ENCODE results near the gene RNF103.
"Not testable (repeated sequence)": the region's sequence is repeated elsewhere in the genome, so short reads cannot be mapped to it uniquely, and the experiment has no call there.

The RNF103 gene

DNA sequence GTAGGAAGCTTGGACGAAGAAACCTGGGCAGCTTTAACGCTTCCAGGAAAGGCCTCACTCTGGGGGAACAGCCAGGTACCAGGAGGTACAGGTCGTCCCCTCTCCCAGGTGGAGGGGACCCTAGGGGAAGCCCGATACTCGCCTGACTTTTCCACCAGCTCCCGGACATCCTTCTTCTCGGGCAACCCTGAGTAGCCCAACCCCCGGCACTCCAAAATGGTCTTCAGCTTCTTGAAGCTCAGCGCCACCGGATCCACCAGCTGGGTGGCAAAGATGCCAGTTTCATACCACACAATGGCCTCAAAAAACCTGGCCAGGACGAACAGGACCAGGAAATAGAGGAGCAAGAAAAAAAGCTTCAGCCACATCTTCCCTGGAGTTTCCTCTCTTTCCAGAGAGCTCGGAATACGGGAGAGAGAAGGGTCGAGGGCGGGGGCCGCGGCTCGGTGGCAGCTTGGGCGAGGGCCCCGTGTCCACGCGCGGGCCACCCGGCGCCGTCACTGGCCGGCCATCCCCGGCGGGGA lies 1.1 kb downstream of the RNF103 start:
- DNase-seq, result peak in 1 of 2 experiments; percentile 19

DNA sequence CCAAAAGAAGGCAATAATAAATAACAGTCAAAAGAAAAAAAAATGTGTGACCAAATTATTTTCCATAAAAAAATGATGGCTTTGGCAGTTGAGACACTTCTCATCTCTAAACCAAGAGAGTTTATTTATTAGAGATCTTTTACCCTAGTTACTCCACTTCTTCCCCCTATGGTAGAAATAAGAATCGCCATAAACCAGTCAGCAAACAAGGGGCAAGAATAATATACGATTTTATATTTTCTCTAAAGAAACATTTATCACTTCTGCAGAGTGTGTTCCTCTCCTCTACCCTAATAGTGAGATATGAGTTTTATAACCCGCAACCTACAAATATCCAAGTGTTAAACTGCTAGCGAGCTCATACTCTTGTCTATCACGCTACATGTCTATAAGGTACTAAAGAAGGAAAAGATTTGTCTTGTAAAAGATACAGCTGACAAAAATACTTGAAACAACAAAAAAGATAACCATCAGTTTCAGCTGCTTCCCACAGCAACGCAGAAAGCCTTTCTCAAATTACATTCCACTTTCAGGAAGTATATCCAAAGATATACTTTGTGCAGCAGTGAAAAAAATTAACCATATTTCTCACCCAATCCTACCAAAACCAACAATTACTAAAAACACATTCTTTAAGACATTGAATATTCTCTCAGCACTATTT lies 2.3 kb downstream of the RNF103 start:
- no peak for DNase-seq

DNA sequence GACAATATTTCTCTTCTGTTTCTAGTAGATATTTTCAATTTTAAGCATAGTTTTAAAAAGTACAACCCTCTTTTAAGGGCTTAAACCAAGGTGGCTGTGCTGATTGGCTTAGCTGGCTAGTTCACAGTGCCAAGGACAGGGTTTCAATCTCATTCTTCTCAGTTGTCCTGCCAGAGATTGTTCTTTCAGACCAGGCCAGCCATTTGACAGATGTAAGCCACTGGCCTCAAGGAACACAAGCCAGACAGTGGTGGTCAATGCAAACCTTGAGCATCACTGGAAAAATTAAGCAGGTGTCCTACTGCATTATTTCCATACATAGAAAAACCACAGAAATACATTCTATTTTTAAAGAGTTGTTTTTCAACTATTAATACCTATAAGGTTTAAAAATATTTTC lies 5.9 kb downstream of the RNF103 start:
- DNase-seq, result no peak

DNA sequence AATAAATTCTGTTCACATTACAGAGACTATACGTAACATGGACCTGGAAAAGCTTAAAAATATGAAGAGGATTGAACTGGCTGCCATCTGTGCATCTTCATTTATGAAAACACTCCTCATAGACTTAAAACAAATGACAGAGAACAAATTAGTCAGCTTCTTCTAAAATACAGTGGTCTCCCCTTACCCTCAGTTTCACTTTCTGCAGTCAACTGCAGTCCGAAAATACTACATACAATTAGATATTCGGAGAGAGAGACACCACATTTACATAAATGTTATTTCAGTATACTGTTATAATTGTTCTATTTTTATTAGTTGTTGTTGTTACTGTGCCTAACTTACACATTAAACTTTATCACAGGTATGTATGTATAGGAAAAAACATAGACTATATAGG lies 6.5 kb downstream of the RNF103 start:
- no peak for DNase-seq

DNA sequence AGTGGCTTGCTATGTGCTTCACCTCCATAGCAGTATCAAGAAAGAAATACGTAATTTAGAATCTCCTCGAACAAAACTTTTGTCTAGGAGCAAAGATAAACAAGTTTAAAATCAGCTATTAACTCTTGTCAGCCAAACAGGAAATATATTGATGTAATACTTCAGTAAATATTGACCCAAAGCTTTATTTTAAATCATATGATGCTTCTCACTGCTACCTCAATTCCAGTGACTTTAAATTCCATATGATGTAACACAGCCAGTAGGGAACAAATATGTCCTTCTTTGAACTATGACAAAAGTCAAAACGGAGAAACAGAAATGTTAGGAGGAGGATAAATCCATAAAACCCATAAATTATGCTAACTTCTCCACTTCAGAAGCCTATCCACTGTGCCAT lies 7.2 kb downstream of the RNF103 start:
- no peak for DNase-seq

DNA sequence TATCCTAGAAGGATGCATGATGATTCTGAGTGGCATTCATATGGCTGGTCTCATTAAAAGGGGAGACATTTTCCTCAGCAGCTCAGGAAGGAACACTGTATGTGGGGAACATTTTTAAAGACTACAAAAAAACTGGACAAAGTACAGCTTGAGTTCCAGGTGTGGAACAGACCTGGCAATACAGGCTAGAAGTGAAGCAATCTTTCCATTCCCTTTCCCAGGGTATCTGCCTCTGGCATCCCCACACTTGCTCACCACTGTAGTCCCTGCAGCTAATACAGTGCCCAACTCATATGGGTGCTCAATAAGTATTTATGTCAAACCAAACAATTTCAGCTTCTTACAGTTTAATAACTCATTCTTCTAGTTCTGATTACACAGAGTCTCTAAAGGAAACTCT lies 8.1 kb downstream of the RNF103 start:
- no peak for DNase-seq

DNA sequence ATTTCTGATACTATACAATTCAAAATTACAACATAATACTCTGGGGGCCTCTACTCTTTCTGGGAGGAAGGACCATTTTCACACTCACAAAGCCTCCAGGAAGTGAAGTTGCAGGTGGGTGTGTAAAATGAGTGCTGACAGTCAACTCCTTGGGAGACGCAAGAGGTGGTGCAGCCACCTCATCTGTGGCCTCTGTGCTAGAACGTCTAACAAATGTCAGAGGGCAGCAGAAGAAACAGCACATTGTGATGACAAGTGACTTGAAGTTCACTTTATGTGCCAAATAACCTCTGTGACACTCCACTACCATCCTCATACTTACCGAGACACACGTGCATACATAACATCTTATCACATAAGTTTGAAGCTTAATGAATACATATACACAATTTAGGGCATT lies 10.2 kb downstream of the RNF103 start:
- no peak for DNase-seq

DNA sequence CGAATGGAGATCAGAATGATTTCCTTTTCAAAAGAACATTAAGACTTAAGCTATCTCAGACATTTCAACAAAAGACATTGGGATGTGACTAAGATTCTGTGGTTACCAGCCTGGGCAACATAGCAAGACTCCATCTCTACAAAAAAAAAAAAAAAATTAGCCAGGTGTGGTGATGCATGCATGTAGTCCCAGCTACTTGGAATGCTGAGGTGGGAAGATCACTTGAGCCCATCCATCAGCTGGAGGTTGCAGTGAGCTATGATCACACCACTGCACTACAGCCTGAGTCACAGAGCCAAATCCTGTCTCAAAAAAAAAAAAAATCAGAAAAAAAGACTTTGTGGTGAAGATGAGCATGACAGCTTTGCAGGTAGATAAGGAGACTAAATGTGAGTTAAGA lies 12.8 kb downstream of the RNF103 start:
- no peak for DNase-seq

DNA sequence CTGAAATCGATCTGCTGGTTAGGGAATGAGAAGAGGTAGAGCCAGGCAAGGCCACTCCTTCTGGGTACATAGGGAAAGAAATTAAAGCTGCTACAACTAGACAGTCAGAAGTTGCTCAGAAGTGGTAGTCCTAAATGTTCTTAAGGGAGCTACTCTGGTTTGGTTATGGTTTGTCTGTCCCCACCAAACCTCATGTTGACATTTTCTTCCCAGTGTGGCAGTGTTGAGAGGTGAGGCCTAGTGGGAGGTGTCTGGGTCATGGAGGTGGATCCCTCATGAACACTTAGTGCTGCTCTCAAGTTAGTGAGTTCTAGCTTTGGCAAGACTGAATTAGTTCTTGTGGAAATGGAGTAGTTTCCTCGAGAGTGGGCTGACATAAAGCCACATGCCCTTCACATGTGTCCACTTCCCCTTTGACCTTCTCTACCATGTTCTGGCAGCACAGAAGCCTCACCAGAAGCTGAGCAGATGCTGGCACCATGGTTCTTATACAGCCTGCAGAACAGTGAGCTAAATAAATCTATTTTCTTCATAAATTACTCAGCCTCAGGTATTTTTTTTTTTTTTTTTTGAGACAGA lies 14.7 kb downstream of the RNF103 start:
- no peak for DNase-seq

DNA sequence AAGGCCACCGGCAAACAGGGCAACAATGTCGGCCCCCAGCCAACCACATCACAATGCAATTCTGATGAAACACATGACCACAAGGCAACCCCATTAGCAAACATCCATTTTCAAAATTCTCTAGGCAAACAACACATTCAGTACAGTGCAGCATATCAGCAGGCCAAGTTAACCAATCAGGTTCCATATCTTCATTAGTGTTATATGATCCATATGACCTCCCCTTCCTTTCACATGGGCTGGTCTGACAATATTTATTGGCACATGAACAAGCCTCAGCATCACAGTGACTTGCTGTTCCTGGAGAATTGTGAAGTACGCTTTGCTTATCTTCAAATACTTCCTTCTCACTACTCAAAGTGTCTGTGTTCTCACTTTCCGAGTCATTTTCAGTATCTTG lies 19.8 kb downstream of the RNF103 start:
- DNase-seq, result no peak

DNA sequence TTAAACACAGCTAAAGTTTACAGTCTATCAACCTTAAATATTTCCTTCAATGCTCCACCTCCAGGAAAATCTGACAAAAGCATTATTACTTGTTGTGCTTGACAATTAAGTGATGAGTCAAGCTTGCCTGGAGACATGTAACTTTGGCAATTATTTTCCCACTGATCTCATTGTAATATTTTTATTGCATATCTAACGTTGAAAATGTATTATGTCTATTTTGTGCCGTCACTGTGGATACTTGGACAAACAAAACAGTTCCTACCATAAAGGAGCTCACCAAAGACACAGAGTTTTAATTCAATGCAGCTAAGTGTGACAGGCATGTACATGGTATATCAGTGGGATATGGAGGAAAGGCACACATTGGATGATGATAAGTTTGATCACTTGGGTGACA lies 24.7 kb downstream of the RNF103 start:
- no peak for DNase-seq

DNA sequence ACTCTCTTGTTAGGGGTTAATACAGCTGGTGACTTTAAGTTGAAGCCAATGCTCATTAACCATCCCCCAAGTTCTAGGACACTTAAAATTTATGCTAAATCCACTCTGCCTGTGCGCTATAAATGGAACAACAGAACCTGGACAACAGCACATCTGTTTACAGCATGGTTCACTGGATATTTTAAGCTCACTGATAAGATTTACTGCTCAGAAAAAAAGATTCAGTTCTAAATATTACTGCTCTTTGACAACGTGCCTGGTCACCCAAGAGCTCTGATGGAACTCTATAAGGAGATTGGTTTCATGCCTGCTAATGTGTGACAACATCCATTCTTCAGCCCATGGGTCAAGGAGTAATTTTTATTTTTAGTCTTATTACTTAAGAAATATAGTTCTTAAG lies 27.5 kb downstream of the RNF103 start:
- DNase-seq, result no peak

DNA sequence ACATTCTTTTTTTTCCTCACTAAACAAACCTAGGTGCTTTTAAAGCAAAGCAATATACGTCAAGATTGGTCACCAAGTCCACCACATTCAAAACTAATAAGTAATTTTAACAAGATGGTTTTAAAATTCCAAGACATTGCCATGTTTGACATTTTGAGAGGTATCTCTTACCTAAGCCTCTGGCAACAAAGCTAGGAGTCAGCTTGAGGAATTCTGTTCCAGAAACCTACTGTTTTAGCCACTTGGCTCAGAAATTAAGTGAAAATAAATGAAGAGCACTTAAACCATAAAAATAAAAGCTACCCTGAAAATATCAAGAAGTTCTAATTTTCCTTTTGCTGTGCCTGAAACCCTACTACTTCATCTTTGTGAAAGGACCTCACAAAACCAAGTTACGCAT lies 30.4 kb downstream of the RNF103 start:
- no peak for DNase-seq

DNA sequence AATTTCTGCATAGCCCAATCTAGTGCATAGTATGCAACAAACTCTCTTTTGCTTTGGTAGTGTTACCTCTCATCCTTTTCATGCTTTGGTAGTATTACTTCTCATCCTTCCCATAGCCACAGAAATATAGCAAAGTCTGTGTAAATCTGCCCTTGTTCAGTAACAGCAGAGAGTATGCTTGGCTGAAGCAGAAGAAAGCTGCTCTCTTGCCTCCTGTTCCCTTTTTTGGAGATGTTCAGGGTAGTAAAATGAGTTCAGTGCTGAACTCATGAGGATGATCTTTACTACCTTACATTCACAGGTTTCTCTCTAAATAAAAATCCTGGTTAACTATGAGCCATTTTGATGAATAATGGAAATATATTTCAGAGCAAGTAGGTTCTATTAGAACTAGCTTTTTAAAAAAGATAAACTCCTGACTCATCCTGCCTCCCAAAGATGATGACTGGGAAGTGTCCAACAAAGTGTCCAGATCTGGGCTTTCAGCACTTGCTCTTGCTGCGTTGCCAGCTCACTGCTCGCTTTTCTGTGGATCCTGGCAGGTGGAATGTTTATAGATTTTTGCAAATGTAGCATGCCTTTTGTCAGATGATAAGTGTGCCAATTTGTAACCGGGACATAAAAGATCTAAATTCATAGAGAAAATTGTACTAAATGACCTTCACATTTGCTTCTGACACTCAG lies 31.0 kb downstream of the RNF103 start:
- no peak for DNase-seq

DNA sequence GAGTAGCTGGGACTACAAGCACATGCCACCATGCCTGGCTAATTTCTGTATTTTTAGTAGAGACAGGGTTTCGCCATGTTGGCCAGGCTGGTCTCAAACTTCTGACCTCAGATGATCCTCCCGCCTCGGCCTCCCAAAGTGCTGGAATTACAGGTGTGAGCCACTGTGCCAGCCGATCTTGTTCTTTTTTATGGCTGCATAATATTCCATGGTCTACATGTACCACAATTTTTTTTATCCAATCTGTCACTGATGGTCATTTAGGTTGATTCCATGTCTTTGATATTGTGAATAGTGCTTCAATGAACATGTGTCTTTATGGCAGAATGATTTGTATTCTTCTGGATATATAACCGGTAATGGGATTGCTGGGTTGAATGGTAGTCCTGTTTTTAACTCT lies 34.0 kb downstream of the RNF103 start:
- DNase-seq, result not testable (repeated sequence)

DNA sequence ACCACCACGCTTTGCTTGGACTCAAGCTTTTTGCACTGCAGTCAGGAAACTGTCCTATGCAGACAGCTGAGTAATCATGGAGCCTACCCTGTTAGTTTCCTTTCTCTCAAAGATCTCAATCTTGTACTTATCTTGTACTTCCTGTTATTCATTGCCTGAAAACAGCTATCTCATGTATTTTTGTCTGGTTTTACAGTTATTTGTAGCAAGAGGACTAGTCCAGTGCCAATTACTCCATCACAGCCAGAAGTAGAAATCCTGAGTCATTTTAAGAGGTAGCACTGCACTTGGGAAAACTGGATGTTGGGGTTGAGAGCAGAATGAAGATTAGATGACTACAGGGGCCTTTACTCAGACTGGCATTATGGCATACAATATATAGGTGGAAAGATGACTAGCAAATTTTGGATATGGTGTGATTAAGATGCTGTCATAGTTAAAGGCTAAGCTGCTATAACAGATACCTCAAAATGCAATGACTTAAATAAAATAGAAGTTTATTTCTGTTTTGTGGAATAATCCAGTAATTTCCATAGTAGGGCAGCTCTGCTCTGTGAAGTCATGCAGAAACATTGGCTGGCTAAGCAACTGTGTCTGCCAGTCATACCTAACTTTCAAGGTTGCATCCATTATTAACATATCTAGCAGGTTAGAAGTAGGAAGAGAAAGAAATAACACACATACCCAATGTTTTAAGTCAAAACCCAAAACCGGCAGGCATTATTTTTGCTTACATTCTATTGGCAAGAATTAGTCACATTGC lies 39.3 kb downstream of the RNF103 start:
- DNase-seq, result no peak

DNA sequence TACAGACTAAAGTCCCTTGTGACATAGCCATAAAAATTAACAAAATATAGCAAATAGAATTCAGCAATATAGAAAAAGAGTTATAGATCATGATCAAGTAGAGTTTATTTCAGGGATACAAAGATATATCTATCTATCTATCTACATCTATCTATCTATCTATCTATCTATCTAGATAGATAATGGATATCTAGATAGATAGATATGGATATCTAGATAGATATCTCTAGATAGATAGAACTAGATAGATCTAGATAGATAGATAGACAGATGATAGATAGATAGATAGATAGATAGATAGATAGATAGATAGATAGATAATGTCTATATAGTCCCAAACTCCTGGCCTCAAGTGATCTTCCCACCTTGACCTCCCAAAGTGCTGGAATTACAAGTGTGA lies 43.1 kb downstream of the RNF103 start:
- no peak for DNase-seq

DNA sequence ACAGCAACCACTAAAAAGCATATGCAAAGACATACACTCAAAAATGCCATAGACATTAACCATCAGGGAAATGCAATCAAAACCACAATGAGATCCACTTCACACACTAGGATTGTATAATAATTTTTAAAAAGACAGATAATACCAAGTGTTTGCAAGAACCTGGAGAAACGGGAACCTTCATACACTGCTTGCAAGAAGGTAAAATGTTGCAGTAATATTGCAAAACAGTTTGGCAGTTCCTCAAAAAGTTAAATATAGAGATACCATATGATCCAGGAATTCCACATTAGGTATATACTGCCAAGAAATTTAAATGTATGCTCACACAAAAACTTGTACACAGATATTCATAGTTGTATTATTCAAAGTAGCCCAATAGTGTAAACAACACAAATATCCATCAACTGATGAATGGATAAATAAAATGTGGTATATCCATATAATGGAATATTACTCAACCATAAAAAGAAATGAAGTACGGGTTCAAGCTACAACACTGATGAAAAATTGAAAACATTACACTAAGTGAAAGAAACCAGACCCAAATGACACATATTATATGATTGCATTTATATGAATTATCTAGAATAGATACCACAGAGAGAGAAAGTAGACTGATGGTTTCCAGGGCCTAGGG lies 45.7 kb downstream of the RNF103 start:
- DNase-seq, result no peak

DNA sequence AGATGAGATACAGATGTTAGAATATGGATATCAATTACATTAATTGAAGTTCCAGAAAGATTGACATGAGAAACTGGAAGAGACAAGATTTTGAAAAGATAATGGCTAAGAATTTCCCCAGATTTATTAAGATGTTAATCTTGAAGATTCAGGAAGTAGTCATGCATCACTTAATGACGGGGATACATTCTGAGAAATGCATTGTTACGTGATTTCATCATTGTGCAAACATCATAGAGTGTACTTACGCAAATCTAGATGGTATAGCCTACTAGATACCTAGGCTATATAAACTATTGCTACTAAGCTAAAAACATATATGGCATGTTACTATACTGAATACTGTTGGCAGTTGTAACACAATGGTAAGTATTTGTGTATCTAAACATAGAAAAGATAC lies 53.6 kb downstream of the RNF103 start:
- DNase-seq, result no peak

DNA sequence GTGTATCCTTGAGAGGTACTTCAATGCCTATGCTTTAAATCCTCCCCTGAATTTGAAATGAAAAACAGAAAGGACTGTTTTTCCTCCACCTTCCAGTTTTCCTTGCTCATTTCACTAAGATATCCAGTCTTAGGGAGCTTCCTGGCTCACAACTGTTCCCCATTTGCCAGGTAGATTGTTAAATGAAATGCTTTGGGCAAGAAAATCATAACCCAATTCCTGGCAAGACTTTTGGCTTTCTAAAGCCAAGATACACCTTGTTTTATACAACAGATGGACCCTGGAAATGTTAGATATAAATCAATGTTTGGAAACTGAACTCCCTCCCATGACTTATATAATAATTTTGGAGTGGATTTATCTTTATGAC lies 56.9 kb downstream of the RNF103 start:
- DNase-seq, result no peak

DNA sequence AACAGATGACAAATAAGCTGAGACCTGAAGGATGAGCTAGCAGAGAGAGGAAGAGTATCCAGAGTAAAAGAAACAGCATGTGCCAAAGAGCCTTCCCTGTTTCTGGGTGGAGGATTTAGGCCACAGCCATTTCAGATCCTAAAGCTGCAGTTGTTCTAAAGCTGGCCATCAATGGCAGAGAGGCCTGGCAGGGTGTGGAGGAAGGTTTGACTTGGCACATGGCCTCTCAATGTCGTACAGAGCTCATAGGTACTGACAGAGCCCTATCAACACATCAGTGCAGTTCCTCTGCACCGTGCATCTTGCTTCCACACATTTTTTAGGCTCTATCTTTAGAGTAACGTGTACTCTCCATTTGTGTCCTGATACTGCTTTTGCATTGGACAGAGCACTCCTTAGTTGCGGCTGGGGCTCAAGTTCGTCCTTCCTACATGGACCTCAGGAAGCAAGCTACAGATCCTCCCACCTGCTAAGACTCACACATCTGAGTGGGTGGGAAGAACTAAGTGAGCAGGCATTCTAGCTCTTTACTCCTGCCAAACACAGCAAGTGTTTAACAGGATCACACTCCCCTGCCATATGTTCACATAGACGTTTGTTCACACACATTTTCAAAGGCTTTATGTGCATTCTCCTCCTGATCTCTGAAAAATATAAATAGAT lies 57.4 kb downstream of the RNF103 start:
- DNase-seq, result no peak

DNA sequence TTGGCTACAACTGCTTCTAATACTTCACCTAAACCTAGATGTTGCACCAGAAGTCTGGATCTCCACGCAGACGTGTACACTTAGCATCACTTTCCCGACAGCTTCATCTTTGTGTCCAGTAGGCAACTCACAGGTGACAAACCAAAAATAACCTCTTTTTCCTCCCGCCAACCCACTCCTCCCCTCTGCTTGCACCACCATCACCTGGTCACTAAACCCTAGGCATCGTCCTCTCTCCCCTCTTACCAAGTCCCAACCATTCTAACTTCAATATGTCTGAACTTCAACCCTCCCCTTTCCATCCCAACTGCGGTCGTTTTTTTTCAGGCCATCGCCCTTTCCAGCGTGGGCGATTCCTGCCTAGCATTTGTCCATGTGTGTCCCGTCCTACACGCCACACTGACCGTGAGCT lies 60.0 kb downstream of the RNF103 start:
- no peak for DNase-seq

Data from NCI-H1930 (cell line).